Adipose tissue (tissue), 3 donors: Measurements from ENCODE around the gene HDAC1. TPM values are rescaled to one million over a fixed set of nuclear protein-coding genes. Genes with fewer than 3 reads are reported as not detected.
"Not testable (repeated sequence)": the region's sequence is repeated elsewhere in the genome, so short reads cannot be mapped to it uniquely, and the experiment has no call there.

Experiments
- H3K27ac ChIP-seq: one replicate; pipeline ENCODE4 v1.5.1; 2013; ENCODE audit warnings: low read depth, low read length
- WGBS, 3 donors: extraction: QIAGEN DNeasy Blood & Tissue Kit; methylation state at CpG; one replicate each; pipeline ENCODE4 v1.1.7; 2013; 5-methylcytosine and 5-hydroxymethylcytosine counted together
- polyA plus RNA-seq, 3 donors: library from polyadenylated mRNA; stranded (reverse); fragments of 200-250 nt; gene quantifications; one replicate each; pipeline ENCODE4 v1.2.3, GENCODE V29; 2013
- donor health status: healthy with polysubstance abuse.
- donor health status: Bipolar disorder and iron deficiency.
- donor health status: healthy.

The HDAC1 gene
- polyA plus RNA-seq, 3 donors: 35.3 to 43.9 (median 42.1) TPM

DNA sequence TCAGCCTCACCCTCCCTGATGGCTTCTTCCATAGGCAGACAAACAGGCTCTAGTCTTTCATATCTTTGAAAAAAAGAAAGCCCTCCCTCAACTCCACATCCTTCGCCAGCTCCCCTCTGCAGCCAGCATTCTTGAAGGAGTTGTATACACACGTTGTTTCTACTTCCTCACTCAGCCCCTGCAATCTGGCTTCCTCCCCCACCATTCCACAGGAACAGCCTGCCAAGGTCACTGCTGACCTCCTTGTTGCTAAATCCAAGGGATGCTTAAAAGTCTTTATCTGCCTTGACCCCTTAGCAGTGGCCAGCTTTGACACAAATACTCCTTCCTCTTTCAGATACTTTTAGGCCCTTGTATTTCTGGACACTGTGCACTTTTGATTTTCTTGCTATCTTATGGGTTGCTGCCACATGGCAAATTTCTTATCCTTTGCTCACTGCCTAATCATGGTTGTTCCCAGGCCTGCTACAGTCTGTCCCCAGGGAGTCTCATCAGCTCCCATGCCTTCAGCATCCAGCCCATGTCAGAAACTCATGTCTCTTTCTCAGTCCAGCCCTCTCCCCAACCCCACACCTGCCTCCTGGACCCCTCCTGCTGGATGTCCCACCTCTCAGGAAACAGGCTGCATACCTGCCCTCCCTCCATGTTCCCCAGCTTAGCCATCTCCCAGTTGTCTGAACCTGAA is 62.1 kb downstream of the HDAC1 start:
- WGBS, 3 donors: 34 to 39% (median 39%) methylated on average over 2 of the region's 2 CpGs
- no peak overlapping the region for H3K27ac ChIP-seq

DNA sequence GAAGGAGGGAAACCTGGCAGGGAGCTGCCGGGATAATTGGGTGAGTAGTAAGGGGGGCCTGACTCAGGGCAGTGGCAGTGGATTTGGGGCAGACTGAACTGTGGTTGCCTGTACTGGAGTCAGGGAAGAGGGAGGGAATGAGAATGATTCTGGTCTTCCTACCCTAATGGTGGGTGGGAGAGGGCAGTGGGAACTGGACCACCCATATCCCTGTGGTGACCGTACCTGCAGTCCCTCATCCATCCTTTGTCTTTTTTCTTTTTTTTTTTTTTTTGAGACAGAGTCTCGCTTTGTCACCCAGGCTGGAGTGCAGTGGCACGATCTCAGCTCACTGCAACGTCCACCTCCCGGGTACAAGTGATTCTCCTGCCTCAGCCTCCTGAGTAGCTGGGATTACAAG is 63.9 kb downstream of the HDAC1 start:
- 92 to 96% (median 92%) methylated on average over 6 of the region's 6 CpGs for WGBS, 3 donors
- H3K27ac ChIP-seq: not testable (repeated sequence)

DNA sequence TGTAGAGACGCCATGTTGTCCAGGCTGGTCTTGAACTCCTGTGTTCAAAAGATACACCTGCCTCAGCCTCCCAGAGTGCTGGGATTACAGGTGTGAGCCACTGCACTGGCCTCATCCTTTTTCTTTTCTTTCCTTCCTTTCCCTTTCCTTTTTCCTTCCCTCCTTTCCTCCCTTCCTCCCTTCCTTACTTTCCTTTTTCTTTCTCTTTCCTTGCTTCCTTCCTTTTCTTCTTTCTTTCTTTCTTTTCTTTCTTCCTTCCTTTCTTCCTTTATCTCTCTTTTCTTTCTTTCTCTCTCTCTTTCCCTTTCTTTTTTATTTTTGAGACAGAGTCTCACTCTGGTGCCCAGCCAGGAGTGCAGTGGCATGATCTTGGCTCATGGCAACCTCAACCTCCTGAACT is 64.6 kb downstream of the HDAC1 start:
- no peak overlapping the region for H3K27ac ChIP-seq
- WGBS, 3 donors: 95 to 100% (median 96%) methylated on average over 1 of the region's 1 CpG

DNA sequence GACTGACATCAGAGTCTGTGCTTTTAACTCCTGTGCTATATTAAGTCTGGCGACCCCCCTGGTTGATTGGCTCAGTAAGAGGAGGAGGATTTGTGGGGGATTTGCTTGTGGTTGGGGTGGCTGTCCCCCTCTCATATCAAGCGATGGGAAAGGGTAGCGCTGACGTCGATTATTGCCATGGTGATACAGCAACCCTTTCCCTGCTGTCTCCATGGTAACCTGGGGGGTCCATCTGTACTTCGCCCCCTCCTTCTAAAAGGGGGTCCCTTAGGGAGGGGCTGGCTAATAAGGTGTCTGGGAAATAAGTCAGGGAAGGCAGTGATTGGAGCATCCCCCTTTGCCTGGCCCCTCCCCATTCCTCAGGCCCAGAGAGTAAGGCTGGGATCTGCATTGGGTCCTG is 65.7 kb downstream of the HDAC1 start:
- 74 to 79% (median 78%) methylated on average over 6 of the region's 6 CpGs for WGBS, 3 donors

DNA sequence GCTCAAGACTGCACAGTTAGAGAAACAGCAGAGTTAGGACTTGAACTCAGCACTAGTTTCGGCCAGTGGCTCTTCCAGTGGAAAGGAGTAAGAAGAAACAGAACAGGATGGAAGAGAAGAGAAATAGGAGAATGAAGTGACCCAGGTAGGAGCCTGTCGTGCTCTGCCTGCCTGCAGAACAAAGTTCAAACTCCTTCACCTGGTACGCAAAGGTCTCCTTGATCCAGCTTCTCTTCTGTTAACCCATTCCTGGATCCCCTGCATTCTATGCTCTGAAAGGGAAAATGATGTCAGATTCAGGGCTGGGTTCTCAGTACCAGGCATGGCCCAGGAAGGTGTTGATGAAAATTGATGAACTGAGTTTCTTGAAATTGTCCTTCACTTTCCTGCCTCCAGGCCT is 66.6 kb downstream of the HDAC1 start:
- 51 to 94% (median 78%) methylated on average over 3 of the region's 3 CpGs for WGBS, 3 donors

More for the DNA sequence above, 65.7 kb downstream of the HDAC1 start:
- no peak overlapping the region for H3K27ac ChIP-seq

DNA sequence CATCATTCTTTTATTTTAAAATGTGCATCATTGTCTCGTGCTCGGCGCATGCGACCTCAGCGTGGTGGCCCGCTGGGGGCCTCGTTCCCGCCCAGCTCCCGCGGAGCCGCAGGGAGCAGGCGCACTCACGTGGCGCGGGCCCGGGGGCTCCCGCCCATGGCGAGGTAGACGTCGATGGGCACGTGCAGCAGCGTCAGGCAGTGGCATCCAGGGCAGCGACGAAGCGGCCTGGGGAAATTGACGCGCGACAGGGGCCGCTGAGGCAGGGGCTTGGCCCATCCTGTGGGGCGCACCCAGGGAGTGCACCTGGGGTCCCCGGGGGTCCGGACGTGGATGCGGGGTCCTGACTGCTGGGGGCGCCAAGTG is 69.4 kb downstream of the HDAC1 start:
- WGBS, 3 donors: 54 to 65% (median 64%) methylated on average over 35 of the region's 35 CpGs
- H3K27ac ChIP-seq: no peak overlapping the region

More for the DNA sequence above, 66.6 kb downstream of the HDAC1 start:
- no peak overlapping the region for H3K27ac ChIP-seq

DNA sequence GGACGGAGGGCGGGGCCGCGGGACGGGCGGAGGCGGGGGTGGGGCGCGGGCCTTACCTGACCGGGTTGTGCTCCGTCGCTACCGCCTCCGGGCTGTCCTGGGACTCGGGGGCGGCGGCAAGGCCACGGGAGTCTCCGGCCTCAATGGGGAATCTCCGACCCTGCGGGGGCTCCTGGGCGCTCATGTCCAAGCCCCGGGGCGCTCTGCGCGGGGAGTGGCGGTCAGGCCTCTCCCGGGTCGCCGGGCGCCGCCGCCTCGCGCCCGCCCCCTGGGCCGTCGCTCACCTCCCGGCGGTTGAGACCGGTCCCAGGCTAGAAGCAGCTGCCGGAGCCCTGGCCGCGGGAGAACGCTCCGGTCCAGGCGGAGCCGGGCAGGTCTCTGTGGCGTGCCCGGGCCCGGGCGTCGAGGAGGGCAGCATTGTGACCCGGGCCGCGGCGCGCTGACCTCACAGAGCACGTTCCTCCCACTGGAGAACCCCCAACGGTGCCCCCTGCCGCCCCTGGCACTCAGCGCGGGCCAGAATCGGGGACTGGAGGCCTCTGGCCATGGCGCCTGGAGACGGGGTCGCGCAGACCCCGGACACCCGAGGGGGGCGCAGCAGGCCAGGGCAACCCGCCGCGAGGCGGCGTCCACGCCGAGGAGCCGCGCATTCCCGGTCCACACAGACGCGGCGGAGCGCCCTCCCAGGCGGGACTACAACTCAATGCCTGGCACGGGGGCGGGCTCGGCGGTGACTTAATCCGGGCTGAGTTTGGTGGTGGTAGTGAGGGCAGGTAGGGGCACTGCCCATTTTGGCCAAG is 70.0 kb downstream of the HDAC1 start:
- H3K27ac ChIP-seq: peak overlapping the region; percentile 21
- 1 to 3% (median 3%) methylated on average over 70 to 91 of the region's 91 CpGs for WGBS, 3 donors

DNA sequence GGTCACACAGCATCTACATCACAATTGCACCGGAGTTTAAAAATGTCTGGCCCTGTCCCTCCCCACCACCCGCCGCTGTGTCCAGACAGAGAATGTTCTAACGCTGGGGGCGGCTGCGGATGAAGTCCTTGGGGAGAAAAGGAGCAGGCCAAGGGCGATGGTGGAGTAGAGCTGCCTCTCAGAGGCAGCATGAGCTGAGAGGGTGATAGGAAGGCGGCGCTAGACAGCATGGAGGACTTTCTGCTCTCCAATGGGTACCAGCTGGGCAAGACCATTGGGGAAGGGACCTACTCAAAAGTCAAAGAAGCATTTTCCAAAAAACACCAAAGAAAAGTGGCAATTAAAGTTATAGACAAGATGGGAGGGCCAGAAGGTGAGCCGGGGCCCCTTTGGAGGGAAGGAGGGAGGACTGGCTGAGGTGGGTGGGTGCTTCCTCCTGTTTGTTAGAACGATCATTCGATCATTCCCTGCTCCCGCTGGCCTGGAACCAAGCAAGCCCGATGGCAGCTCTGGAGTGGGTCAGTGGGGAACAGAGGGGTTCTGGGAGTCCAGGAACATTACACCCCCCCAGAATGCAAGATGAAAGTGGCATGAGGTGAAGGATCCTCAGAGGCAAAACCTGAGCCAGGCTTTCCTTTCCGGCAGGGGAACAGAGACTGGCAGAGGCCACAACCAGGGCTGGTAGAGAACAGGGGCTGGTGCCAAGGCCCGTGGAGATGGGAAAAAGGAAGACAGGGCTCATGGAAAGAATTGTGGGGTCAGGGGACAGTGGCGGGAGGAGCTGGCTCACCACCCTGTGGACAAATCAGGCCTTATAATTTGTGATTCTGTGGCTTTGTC is 70.8 kb downstream of the HDAC1 start, which contains the start of the genes FAM229A and TSSK3:
Gene FAM229A (minus strand): TSS at position 12 of the 840 bp plus-strand sequence. CDS start 394 bp downstream, outside the sequence.
Gene TSSK3 (plus strand): TSS at position 66 of the 840 bp plus-strand sequence. CDS start 163 bp downstream, at position 229.
- H3K27ac ChIP-seq: peak within 1 kb of the TSS; percentile 21
- WGBS, 3 donors: 63 to 68% (median 65%) methylated on average over 17 of the region's 17 CpGs

DNA sequence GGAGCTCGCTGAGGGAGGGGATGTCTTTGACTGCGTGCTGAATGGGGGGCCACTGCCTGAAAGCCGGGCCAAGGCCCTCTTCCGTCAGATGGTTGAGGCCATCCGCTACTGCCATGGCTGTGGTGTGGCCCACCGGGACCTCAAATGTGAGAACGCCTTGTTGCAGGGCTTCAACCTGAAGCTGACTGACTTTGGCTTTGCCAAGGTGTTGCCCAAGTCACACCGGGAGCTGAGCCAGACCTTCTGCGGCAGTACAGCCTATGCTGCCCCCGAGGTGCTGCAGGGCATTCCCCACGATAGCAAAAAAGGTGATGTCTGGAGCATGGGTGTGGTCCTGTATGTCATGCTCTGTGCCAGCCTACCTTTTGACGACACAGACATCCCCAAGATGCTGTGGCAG is 71.8 kb downstream of the HDAC1 start:
- 85 to 93% (median 90%) methylated on average over 12 of the region's 12 CpGs for WGBS, 3 donors
- H3K27ac ChIP-seq: no peak overlapping the region

DNA sequence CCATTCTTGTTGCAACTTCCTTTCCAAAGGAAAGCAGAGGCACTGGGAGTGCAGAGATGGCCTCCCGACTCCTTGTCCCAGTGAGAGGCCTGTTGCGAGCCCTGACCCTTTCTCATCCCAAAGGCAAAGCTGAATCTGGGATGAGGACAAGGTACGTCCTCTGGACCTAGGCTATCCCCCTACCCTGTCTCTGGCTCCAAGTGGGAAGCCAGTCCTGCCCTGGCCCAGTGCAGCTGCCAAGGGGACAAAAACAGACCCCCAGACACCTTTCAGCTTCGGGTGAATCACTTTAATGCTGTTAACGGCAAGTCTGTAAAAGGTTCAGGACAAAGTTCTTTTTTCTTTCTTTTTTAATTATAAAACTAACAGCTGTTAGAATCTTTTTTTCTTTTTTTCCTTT is 73.0 kb downstream of the HDAC1 start:
- WGBS, 3 donors: 88 to 92% (median 89%) methylated on average over 5 of the region's 5 CpGs
- no peak overlapping the region for H3K27ac ChIP-seq

DNA sequence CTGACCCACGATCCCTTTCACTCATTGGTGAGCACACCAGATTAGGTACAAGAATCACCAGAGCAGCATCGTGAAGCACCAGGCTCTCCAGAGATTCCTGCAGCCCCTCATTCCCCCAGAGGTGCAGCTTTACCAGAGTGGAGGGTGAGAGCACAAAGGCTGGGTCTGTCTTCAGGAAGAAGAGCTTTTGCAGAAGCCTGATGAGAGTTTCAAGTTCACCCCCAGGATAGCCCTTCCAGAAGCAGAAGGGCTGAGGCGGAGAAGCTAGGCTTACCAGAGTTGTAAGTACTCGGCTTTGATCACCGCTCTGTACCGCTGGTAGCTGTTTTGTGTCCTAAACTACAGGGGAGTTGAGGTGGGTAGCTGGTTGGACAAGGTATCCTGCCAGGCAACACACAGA is 73.6 kb downstream of the HDAC1 start:
- no peak overlapping the region for H3K27ac ChIP-seq
- WGBS, 3 donors: 86 to 89% (median 87%) methylated on average over 6 of the region's 6 CpGs

DNA sequence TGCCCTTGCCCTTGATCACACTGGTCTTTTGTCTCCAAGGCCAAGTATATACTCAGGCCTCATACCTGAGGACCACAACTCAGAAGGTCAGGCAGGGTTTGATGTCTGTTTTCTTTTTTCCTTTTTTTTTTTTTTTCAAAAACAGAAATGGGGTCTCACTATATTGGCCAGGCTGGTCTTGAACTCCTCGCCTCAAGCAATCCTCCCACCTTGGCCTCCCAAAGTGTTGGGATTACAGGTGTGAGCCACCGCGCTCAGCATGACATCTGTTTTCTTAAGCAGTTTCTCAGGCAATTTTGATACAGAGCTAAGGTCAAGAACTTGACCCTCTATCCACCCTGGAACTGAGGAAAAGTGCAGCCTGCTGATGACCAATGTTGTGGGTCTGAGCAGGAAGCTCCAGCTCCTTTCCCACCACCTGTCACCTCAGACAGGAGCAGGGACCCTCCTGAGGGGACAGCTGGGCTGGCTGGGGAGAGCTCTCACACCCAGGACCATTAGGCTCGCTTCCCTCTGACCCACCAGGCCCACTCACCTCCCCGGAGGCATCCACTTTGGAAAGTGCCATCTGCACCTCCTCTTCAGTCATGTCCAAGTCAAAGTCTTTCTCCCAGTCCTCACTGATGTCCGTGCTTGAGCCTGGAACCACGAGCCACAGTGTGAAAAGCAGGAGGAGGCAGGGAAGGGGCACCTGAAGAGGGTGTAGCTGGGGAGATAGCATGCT is 76.2 kb downstream of the HDAC1 start:
- WGBS, 3 donors: 90 to 94% (median 93%) methylated on average over 7 of the region's 7 CpGs
- H3K27ac ChIP-seq: no peak overlapping the region

DNA sequence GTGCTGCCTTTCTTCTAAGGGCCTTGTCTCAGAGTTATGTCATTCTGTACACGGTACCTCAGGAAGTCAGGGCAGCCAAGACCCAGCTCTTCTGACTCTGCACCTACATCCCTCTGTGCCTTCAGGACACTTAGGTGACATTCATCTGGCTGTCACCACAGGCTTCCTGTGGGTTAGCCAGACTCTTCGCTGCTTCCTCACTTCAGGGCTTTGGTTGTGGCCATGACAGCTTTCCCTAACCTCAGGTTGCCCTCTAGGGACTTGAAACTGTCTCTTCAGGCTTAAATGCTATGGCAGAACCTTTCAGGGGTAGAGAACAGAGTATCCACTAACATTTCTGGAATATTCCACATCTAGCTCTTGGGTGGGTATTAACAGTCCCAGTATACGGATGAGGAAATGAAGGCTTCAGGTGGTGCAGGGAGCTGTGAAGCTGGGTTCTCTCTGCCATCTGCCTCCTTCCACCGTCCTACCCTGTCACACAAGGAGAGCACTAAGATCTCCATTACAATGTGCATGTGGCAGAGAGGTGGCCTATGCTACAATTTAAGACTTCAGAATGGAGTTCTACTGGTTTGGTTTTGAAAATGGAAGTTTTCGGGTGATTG is 80.4 kb downstream of the HDAC1 start:
- WGBS, 3 donors: 75 to 88% (median 80%) methylated on average over 5 of the region's 5 CpGs
- H3K27ac ChIP-seq: no peak overlapping the region

DNA sequence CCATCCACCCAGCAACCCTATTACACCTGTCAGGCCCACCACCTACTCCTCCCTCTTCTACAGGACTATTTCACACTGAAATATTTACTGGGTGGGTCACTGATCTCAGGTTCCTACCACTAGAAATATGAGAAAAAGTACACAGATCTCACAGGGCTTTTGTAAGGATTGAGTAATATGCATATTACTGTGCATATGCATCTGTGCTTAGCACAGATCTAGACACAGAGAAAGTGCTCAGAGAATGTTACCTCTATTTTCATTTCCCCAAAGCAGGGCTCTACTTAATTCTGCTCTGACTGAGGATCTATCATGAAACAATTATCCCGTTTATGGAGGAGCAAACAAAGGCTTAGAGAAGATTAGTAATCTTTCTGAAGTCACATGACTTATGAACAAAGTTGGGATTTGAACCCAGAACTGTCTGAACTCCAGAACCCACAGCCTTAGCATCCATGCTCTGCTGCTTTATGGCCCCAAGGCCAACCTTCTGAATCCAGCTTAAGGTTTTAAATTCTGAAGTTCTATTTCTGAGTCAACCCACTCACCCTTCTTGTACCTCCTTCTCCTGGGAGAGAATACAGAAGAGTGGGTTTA is 82.2 kb downstream of the HDAC1 start:
- H3K27ac ChIP-seq: no peak overlapping the region
- WGBS, 3 donors: 33 to 75% (median 64%) methylated on average over 1 of the region's 1 CpG

DNA sequence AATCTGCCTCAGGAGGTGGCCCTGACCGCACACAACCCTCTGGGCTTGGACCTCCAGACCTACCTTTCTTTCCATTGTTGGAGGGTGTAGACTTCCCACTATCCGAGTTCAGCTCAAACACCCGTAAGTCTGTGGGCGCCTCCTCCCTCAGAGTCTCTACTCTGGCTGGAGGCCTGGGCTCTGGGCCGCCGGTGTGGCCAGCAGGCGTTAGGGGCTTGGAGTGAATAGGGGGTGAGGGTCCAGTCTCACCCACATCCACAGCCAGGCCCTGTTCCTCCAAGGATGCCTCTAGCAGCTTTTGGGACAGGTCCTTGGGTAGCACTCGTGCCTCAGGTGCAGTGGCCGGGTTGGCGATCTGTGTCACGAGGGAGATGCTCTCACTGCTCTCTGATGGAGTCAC is 84.3 kb downstream of the HDAC1 start:
- WGBS, 3 donors: 92 to 95% (median 94%) methylated on average over 11 of the region's 11 CpGs
- H3K27ac ChIP-seq: no peak overlapping the region

DNA sequence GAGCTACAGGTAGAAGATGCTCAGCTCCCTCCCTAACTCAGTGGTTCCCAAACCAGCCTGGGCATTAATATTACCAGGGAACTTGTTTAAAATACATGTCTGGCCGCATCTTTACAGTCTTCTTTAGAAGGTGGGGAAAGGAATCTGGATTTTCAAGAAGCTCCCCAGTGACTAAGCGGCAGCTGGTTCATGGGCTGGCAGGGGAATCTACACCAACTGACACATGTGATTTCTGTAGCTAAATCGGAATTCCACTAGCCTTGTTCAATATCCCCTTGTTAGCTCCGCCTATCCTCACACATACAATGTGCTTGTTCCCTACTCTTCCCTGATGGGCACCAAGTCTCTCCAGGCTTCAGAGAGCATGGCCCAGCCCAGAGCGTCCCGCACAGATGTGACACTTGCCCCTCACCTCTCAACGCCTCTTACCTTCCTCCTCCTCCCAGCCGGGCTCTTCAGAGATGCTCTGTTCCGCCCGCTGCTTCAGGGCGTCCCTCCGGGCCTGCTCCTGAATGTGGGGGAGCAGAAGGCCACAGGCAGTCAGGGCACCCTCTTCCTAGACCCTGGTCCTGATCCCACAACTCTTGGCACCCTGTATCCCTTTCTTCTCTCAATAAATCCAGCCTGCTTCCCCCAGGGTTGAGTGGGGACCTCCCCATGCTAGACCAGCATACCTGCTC is 85.8 kb downstream of the HDAC1 start:
- no peak overlapping the region for H3K27ac ChIP-seq
- 91 to 93% (median 93%) methylated on average over 12 of the region's 12 CpGs for WGBS, 3 donors

DNA sequence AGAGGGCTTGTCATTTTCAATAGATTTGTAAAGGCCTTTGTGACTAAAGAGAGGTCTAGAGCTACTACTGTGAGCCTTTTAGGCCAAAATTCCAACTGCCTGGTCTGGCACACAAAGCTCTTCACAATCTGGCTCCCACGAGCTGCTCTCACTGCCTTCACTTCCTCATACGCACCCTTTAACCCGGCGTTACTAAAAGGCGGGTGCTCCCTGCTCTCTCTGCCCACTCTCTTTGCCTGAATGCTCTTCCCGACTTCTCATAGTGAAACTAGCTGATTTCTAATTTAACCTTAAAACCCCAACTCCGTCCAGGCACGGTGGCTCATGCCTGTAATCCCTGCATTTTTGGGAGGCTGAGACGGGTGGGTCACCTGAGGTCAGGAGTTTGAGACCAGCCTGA is 88.2 kb downstream of the HDAC1 start:
- no peak overlapping the region for H3K27ac ChIP-seq
- 87 to 93% (median 91%) methylated on average over 9 of the region's 9 CpGs for WGBS, 3 donors
